HEK293 (cell line): ENCODE measurements around the gene FRMD4B.

Experiments used
- CTCF ChIA-PET: fragments of 350-600 bp; formaldehyde crosslinking; extraction: SDS; loops from one replicate; lab custom pipeline; 2021; ENCODE audit warnings: antibody characterized with exemption; lab: Yijun Ruan, JAX
- POLR2A ChIA-PET: fragments of 300-600 bp; formaldehyde crosslinking; extraction: SDS; loops from one replicate; lab custom pipeline; 2020; ENCODE audit warnings: antibody characterized with exemption, inconsistent platforms; lab: Yijun Ruan, JAX
- H3K27ac ChIP-seq: fragments of 200-500 bp; sonication (Bioruptor generic); 2 replicates; pipeline ENCODE4 v1.5.1; 2014; ENCODE audit warnings: low read depth, low read length, control low read depth, inconsistent platforms; ENCODE audit errors: extremely low read depth
- H3K36me3 ChIP-seq, 2 experiments: fragments of 200-500 bp in 1 of 2; sonication (Bioruptor generic) in 1 of 2; 1 replicate in 1 of 2; 2 replicates in 1 of 2; pipeline ENCODE4 v1.5.1; 2014 to 2017; ENCODE audit warnings: inconsistent platforms in 2 of 2, low read length in 2 of 2; ENCODE audit not compliant: control insufficient read depth in 2 of 2, insufficient read depth in 1 of 2
- H3K4me1 ChIP-seq: fragments of 200-500 bp; sonication (Bioruptor generic); 2 replicates; pipeline ENCODE4 v1.5.1; 2014; ENCODE audit warnings: mild to moderate bottlenecking, low read length, inconsistent platforms; ENCODE audit not compliant: control insufficient read depth, insufficient read depth
- H3K4me3 ChIP-seq: 2 replicates; pipeline ENCODE4 v1.5.1; 2011; ENCODE audit warnings: low read depth, mild to moderate bottlenecking, control low read depth, low read length, moderate library complexity
- H3K9me3 ChIP-seq: fragments of 200-500 bp; sonication (Bioruptor generic); 2 replicates; pipeline ENCODE4 v1.5.1; 2014; ENCODE audit warnings: low read depth, low read length, inconsistent platforms; ENCODE audit not compliant: control insufficient read depth, insufficient read depth
- BCL11A ChIP-seq: fragments of 450-650 bp; formaldehyde crosslinking; IDR thresholded peaks from 2 replicates; pipeline ENCODE4 v1.5.1; 2016; ENCODE audit warnings: low read depth, missing biosample characterization, missing genetic modification characterization
- EGR2 ChIP-seq: fragments of 450-650 bp; formaldehyde crosslinking; IDR thresholded peaks from 2 replicates; pipeline ENCODE4 v1.5.1; 2016; ENCODE audit warnings: low read depth, missing biosample characterization, missing genetic modification characterization
- GLI2 ChIP-seq: fragments of 450-650 bp; formaldehyde crosslinking; IDR thresholded peaks from 2 replicates; pipeline ENCODE4; 2017; ENCODE audit warnings: missing biosample characterization, missing genetic modification characterization, low read depth, borderline replicate concordance
- KLF17 ChIP-seq: fragments of 450-650 bp; formaldehyde crosslinking; IDR thresholded peaks from 2 replicates; pipeline ENCODE4 v1.5.1; 2016; ENCODE audit warnings: missing biosample characterization, missing genetic modification characterization
- OSR2 ChIP-seq: fragments of 450-650 bp; formaldehyde crosslinking; IDR thresholded peaks from 2 replicates; pipeline ENCODE4 v1.5.1; 2016; ENCODE audit warnings: missing biosample characterization, missing genetic modification characterization
- PATZ1 ChIP-seq: fragments of 450-650 bp; formaldehyde crosslinking; IDR thresholded peaks from 2 replicates; pipeline ENCODE4 v1.5.1; 2016; ENCODE audit warnings: missing biosample characterization, missing genetic modification characterization
- TCF7L2 ChIP-seq: IDR thresholded peaks from 2 replicates; pipeline ENCODE4 v1.6.1; 2011; ENCODE audit warnings: low read depth, mild to moderate bottlenecking, inconsistent platforms, low read length, moderate library complexity, borderline replicate concordance
- ZFP3 ChIP-seq: fragments of 450-650 bp; formaldehyde crosslinking; IDR thresholded peaks from 2 replicates; pipeline ENCODE4 v1.5.1; 2016; ENCODE audit warnings: low read depth, missing biosample characterization, missing genetic modification characterization
- ZFP69B ChIP-seq: fragments of 450-650 bp; formaldehyde crosslinking; IDR thresholded peaks from 2 replicates; pipeline ENCODE4 v1.5.1; 2016; ENCODE audit warnings: missing biosample characterization, missing genetic modification characterization
- ZNF132 ChIP-seq: fragments of 450-650 bp; formaldehyde crosslinking; IDR thresholded peaks from 2 replicates; pipeline ENCODE4 v1.5.1; 2017; ENCODE audit warnings: missing biosample characterization, missing genetic modification characterization, borderline replicate concordance
- ZNF214 ChIP-seq: fragments of 450-650 bp; formaldehyde crosslinking; IDR thresholded peaks from 2 replicates; pipeline ENCODE4 v1.5.1; 2017; ENCODE audit warnings: missing biosample characterization, mild to moderate bottlenecking, missing genetic modification characterization, borderline replicate concordance
- ZNF223 ChIP-seq: fragments of 450-650 bp; formaldehyde crosslinking; IDR thresholded peaks from 2 replicates; pipeline ENCODE4 v1.5.1; 2016; ENCODE audit warnings: missing biosample characterization, missing genetic modification characterization
- ZNF24 ChIP-seq: fragments of 450-650 bp; formaldehyde crosslinking; IDR thresholded peaks from 2 replicates; pipeline ENCODE4 v1.5.1; 2016; ENCODE audit warnings: missing biosample characterization, missing genetic modification characterization
- ZNF398 ChIP-seq: fragments of 450-650 bp; formaldehyde crosslinking; IDR thresholded peaks from 2 replicates; pipeline ENCODE4 v1.5.1; 2017; ENCODE audit warnings: missing biosample characterization, missing genetic modification characterization
- ZNF426 ChIP-seq: fragments of 450-650 bp; formaldehyde crosslinking; IDR thresholded peaks from 2 replicates; pipeline ENCODE4 v1.5.1; 2017; ENCODE audit warnings: missing biosample characterization, missing genetic modification characterization, mild to moderate bottlenecking, inconsistent platforms, moderate library complexity
- ZNF561 ChIP-seq: fragments of 450-650 bp; IDR thresholded peaks from 2 replicates; pipeline ENCODE4 v1.5.1; 2018; ENCODE audit warnings: missing biosample characterization, missing genetic modification characterization, borderline replicate concordance
- ZNF596 ChIP-seq: fragments of 450-650 bp; IDR thresholded peaks from 2 replicates; pipeline ENCODE4 v1.5.0; 2018; ENCODE audit warnings: missing biosample characterization, mild to moderate bottlenecking, missing genetic modification characterization, moderate library complexity
- ZNF600 ChIP-seq: fragments of 450-650 bp; formaldehyde crosslinking; IDR thresholded peaks from 2 replicates; pipeline ENCODE4 v1.5.1; 2016; ENCODE audit warnings: missing biosample characterization, missing genetic modification characterization
- ZNF768 ChIP-seq: fragments of 450-650 bp; formaldehyde crosslinking; IDR thresholded peaks from 2 replicates; pipeline ENCODE4 v1.5.1; 2018; ENCODE audit warnings: missing biosample characterization, mild to moderate bottlenecking, missing genetic modification characterization

FRMD4B gene

GRCh38 chr3:69332934-69333333, 53.0 kb downstream of the FRMD4B start:
- no peak for TF ChIP-seq PATZ1 (tag by site-specific recombination)
- TF ChIP-seq EGR2 (tag by site-specific recombination): no peak
- TF ChIP-seq TCF7L2: no peak
- TF ChIP-seq KLF17 (tag by site-specific recombination): no peak
- no peak for TF ChIP-seq OSR2
- TF ChIP-seq ZNF132 (tag by site-specific recombination): no peak
- no peak for TF ChIP-seq GLI2 (tag by site-specific recombination)
- no peak for TF ChIP-seq ZNF24
- no peak for TF ChIP-seq ZNF596 (tag by site-specific recombination)
- TF ChIP-seq ZNF398 (tag by site-specific recombination): no peak
- no peak for TF ChIP-seq ZNF768 (tag by site-specific recombination)
- no peak for TF ChIP-seq ZNF223 (tag by site-specific recombination)
- no peak for TF ChIP-seq ZNF426 (tag by site-specific recombination)
- TF ChIP-seq ZFP69B (tag by site-specific recombination): no peak
- TF ChIP-seq, all 188 proteins: peak for 0
- POLR2A ChIA-PET: no interaction called here
- H3K9me3 ChIP-seq: no peaks in the 10 kb centered on the region
- CTCF ChIA-PET: interaction anchor here (0.7 kb wide), 1 partner anchor 92 kb away, joined by 3 read pairs; no protein-coding TSS in a partner anchor
- no peaks in the 10 kb centered on the region for H3K36me3 ChIP-seq
- no peak overlapping the region for H3K27ac ChIP-seq
- no peak overlapping the region for H3K4me3 ChIP-seq
- H3K4me1 ChIP-seq: no peaks in the 10 kb centered on the region

GRCh38 chr3:69330891-69331400, 54.9 kb downstream of the FRMD4B start:
- Histone ChIP-seq H3K9me3 (no peaks in the 10 kb centered on the region), H3K27ac (no peak overlapping the region), H3K4me3 (no peak overlapping the region), H3K36me3 (no peaks in the 10 kb centered on the region), H3K4me1 (no peaks in the 10 kb centered on the region)
- ChIA-PET CTCF (interaction anchor here (0.6 kb wide), 1 partner anchor 169 kb away, joined by 4 read pairs; no protein-coding TSS in a partner anchor), POLR2A (no interaction called here)
- TF ChIP-seq ZNF561 (no peak), ZNF214 (tag by site-specific recombination) (no peak), ZFP3 (tag by site-specific recombination) (no peak), ZNF600 (tag by site-specific recombination) (no peak)

GRCh38 chr3:69329892-69330291, 56.0 kb downstream of the FRMD4B start:
- CTCF ChIA-PET: interaction anchor here (0.6 kb wide), 1 partner anchor 23 kb away, joined by 3 read pairs; no protein-coding TSS in a partner anchor
- TF ChIP-seq KLF17 (tag by site-specific recombination) (no peak), BCL11A (no peak)
- H3K36me3 ChIP-seq: no peaks in the 10 kb centered on the region
- H3K9me3 ChIP-seq: no peaks in the 10 kb centered on the region
- H3K27ac ChIP-seq: no peak overlapping the region
- POLR2A ChIA-PET: no interaction called here
- no peak overlapping the region for H3K4me3 ChIP-seq
- no peaks in the 10 kb centered on the region for H3K4me1 ChIP-seq
